GM18511 (cell line): ENCODE results near the gene CACHD1.
A peak's percentile ranks its signal among the peaks of the same experiment; 100 is the strongest.
"Not testable (repeated sequence)": the region's sequence is repeated elsewhere in the genome, so short reads cannot be mapped to it uniquely, and the experiment has no call there.

Experiments used
- ATAC-seq: cut with Tn5 transposase; IDR thresholded peaks from one replicate; pipeline ENCODE4 v1.9.1; 2021; ENCODE audit warnings: mild to moderate bottlenecking, moderate library complexity; ENCODE audit not compliant: unreplicated experiment

Gene CACHD1

DNA sequence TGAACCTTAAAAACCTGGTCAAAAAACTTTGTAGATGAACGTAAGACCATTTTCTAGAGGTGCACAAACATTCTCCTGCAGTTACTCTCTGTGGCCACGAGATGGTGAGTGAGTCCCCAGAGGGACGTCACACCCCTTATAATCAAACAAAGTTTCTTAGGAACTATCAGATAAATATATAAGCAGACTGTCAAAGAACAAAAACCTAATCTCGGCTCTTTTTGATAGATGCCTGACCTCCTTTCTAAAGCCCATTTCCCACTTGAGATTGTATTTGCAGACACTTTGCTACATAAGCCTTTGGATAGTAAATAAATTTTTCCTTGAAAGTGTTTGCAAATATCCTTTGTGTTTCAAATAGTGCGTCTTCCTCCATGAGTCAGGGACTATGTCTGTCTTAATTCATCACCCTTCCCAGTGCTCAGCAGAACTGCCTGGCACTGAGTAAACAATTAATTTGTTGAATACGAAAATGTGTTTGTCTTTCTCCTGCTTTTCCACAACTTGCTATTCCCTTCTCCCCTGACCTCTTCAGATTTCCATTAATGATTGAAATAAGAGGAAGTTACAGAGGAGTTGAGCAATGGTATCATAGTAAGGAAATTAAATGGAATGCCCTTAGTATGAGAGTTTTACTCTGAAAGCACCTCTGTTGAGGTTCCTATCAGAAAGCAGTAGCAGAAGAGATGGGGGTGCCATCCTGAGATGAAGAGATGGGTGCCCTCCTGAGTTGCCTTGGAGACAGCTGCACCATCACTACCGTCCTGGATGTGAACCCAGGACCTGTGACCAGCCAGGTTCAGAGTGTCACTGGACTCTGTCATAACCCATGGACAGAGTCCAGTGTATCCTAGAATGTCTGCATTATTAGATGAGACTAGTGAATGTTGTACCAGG lies 217.1 kb downstream of the CACHD1 start:
- ATAC-seq, result peak; percentile 72

DNA sequence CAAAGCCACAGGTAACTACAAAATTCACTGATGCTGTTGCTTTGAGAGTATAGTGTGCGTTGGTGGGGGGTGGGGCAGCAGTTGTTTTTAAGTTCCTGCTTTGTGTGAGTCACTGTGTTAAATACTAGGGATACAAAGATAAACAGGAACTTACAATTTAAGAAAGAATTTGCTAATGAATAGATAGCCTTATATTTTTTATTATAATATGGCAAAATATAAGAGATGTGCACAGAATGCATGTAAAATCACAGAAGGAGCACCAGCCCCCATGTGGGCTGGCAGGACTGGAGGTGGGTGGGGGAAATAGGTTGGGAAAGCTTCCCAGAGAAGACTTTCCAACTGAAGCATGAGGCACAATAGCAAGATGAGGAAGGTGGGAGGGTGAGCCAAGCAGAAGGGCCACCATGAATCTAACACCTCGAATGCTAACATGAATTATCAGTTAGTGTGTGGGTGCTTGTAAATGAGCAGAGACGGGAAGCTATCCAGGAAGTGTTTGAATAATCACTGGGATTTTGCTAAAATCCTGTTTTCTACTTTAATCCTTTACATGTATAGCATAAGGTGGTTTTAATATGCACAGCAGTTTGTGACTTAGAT lies 217.9 kb downstream of the CACHD1 start:
- ATAC-seq, result no peak

DNA sequence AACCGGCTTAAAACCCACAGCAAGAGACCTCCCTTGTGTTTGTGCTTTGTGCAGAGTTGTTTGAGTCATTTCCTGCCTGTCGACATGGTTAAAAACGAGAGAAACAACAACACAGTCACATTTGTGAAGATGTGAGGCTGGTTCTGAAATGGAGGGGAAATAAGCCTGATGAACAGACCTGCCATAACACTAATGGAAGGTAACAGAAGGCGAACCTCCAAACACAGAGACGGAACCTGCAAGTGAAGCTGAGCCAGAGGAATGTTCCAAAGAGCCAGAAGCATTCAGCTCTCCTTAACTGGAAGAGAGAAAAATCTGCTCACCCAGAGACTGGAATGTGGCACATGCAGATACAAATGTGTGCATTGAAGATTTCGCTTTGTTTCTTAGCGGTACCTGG lies 221.7 kb downstream of the CACHD1 start:
- no peak for ATAC-seq

DNA sequence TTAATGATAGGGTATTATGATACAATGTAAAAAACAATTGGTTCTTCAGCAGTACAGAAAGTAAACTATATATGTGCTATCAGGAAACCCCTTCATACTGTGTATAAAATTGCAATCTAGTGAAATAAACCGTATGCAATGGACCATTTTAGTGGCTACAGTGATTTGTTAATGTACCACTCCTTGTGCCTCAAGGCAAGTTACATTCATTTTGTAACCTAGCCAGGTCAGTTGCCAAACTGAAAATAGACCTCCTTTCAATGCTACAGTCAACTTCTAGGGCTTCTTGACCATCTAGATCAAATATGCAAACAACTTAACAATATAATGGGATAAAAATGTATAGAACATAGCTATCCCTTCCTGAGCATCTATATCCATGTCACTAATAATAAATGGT lies 223.0 kb downstream of the CACHD1 start:
- no peak for ATAC-seq

DNA sequence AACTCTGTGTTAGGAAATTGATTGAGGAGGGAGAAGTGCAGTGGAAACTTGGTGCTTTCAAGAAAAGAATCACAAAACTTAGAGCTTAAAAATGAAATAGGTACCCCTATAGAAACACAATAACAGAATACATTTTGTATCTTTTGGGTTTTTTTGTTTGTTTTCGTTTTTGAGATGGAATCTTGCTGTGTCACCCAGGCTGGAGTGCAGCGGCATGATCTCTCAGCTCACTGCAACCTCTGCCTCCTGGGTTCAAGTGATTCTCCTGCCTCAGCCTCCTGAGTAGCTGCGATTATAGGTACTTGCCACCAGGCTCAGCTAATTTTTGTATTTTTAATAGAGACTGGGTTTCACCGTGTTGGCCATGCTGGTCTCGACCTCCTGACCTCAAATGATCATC lies 223.5 kb downstream of the CACHD1 start:
- ATAC-seq, result no peak

DNA sequence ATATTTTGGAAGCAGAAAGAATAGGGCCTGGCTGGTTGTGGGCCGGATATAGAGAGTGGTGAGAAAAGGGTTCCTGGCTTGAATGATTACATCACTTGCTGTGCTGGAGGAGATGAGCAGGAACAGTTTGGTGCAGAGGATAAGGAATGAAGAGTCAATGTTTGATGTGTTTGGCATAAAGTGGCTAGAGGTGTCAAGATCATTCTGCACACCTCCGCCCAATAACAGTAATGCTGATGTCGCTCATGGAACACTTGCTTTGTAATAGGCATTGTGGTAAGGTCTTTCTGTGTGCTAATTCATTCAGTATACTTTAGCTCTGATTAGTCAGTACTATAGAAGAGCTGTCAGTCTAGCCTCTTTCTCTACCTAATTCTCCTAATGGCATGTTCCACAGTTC lies 226.9 kb downstream of the CACHD1 start:
- no peak for ATAC-seq

DNA sequence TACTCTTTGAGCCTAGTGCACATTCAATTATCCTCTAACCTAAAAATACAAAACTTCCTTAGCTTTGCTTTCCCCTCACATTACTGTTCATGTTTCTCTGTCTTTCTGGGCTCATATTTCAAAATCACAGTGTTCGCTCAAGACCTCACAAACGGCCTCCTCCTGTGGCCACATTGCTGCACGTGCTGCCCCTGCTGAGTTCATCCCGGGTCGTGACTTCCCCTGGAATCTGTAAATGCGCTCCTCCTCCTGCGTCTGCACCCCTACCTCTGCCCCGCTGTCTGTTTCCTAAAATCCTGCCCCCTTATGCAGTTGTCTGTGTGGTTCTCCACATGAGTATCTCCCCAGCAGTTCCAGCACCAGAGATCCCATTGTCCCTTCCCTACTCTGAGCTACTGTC lies 229.4 kb downstream of the CACHD1 start:
- ATAC-seq, result no peak

DNA sequence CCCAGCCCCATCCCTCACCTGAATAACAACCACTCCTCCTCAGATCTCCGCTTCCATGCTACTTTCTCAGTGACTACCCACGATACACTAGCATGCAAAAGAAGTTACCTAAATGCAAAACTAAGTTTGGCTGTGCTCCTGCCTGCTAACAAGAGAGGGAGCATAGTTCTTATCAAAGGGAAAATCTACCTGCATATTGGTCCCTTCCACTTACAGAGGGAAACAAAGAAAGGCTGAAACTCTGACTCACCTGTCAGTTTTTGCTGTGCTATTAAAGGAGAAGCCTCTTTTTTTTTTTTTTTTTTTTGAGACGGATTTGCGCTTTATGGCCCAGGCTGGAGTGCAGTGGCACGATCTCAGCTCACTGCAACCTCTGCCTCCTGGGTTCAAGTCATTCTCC lies 231.1 kb downstream of the CACHD1 start:
- ATAC-seq, result no peak

DNA sequence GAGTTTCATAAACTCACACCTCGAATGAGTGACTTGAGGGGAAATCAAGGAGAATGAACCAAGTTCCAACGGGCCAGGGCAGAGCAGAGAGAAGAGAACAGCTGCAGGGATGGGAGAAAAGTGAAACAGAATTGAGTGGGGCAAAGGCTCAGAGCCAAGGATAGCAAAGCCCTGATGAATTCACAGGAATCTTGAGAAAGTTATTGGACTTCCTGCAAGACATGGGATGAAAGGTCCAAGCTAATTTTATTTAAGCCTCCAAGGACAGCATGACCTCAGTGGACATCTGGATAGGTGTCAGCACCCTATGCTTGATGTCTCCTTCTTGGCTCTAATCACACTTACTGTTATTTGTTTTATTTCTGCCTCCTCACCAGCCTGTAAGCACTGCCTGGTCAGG lies 232.0 kb downstream of the CACHD1 start:
- ATAC-seq, result no peak

DNA sequence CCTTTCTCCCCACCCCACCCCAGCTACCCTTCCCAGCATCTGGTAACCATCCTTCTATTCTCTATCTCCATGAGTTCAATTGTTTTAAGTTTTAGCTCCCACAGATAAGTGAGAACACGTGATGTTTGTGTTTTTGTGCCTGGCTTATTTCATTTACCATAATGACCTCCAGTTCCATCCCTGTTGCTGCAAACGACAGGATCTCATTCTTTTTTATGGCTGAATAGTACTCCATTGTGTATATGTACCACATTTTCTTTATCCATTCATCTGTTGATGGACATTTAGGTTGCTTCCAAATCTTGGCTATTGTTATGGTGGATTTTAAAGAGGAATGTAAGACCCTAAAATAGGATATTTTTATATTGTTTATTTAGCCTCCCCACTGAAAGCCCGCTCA lies 232.7 kb downstream of the CACHD1 start:
- ATAC-seq, result not testable (repeated sequence)

DNA sequence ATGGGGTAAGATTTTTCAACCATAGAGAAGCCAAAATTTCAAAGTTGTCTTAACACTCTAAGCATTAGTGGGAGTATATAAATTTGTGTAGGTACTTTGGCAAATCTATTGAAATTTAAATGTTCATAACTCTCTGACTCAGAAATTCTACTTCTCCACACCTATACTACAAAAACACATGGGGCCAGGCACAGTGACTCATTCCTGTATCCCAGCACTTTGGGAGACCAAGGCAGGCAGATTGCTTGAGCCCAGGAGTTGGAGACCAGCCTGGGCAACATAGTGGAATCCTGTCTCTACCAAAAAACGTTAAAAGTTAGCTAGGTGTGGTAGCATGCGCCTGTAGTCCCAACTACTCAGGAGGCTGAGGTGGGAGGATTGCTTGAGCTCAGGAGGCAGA lies 233.7 kb downstream of the CACHD1 start:
- no peak for ATAC-seq

DNA sequence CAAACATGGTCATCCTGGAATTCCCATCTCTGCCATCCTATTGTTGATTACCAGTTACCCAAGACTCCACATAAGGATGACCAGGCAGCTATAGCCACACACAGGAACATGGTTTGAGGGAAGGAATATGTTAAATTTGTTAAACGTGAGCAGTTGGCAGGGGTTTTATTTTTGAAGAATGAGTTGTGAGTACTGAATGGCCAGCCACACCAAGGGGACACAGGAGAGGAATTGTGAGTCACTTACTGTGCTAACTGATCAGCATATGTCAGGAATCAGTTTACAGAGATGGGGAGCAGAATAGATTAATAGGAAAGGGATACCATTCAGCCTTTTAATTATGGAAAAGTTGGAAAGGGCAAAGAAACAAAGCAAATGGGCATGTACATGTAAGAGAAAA lies 235.7 kb downstream of the CACHD1 start:
- ATAC-seq, result no peak

DNA sequence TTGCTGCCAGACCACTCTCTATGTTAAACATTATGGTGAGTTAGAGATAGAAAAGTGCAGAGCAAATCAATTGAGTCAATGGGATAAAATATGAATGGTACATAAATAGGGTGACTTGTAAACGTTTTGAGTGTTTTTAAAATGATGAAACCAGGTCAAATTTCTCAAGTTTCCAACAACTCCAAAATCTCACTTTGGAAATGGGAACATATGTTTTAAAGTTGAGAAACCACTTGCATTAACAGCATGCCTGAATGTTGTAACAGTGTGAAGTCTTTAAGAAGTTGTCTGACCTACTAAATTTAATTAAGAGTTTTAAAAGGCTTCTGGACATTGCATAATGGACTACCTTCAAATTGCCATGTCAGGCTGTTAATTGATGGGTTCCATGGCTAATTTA lies 241.3 kb downstream of the CACHD1 start:
- no peak for ATAC-seq

DNA sequence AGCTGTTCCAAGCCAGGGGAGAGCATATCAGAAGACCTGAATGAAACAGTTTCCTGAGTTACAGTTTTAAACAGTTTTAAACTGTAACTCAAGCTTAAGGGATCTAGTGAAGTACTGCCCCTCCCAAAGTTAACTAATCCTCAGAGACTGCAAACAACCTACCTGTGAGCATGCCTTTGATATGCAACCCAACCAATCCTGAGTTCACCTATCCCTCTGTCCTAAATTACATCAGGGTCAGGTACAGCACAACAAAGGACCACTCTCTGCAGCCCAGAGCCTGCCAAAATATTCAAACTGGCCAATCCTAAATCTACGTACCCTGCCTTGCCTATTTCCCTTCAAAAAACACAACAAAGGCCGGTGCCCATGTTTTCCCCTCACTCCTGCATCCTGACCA lies 242.1 kb downstream of the CACHD1 start:
- ATAC-seq, result no peak

DNA sequence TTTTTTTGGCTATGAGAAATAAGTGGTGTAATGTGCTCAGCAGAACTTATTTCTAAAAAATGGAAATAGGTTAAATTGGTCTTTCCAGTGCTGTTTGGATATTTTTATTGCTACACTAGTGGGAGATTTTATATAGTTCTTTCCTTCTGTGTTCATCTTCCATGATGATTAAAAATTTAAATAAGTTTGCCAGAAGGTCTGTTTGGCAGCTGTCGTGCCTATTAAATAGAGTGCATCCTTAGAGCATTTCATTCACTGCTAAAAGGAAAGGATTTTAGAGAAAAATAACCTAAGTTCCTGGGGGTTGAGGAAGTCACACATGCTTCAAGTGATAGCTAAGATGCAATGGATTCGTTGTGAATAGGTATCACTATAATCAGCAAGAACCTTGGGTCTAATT lies 245.3 kb downstream of the CACHD1 start:
- ATAC-seq, result no peak

DNA sequence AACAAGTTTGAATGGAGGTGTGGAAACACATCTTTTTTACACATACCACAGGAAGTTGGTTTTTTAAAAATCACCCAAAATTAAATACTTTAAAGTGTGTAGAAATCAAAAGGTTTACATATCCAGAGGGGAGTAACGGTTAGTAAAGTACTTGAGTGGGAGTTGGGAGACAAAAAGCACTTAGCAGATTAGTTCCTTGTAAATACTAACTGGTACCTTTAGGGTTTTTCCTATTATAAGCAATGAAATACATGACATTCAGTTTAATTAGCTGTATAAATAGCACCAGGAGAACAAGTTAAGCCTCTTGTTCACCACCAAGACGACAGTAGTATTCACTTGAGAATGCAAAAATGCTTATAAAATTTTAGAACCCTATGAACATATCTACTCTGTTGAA lies 251.2 kb downstream of the CACHD1 start:
- ATAC-seq, result no peak

DNA sequence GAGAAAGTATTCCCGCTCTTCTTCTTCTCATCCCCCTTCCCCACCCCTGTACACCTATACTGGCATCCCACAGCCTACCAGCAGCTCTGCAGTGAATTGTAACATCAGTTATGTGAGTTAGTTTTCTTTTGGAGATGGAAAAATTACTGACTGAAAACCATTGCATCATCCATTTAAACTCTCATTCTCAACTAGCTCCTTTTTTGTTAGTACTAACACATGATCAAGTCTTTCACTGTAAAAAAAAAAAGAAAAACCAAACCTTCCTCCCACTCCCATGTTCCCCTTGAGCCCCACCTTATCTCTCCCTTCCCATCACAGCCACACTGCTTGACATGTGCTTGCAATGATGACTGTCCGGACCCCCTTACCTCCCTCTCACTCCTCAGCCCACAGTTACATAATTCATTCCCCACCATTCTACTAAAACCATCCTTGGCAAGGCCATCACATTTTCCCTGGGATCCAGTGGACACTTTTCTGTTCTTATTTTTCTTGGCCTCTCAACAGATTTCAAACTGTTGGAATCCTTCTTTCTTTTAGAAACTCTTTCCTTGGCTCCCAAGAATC lies 251.7 kb downstream of the CACHD1 start:
- no peak for ATAC-seq

DNA sequence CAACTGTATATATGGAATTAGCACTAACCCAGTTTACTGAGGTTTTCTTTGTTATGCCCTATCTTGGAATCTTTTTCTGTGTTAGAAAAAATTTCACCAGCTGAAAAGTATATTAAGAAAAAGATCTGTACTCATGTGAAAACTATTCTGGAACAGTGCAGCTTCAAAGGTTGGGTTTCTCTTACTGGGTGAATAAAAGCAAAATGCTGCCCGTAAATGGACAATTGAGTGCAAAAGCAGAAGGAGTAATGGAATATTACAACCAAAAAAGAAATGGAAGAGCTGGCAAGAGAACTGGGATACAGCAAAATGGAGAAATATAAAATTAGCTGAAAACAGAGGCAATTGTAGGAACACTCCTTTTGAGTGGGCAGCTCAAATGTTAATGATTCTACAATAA lies 257.9 kb downstream of the CACHD1 start:
- no peak for ATAC-seq

DNA sequence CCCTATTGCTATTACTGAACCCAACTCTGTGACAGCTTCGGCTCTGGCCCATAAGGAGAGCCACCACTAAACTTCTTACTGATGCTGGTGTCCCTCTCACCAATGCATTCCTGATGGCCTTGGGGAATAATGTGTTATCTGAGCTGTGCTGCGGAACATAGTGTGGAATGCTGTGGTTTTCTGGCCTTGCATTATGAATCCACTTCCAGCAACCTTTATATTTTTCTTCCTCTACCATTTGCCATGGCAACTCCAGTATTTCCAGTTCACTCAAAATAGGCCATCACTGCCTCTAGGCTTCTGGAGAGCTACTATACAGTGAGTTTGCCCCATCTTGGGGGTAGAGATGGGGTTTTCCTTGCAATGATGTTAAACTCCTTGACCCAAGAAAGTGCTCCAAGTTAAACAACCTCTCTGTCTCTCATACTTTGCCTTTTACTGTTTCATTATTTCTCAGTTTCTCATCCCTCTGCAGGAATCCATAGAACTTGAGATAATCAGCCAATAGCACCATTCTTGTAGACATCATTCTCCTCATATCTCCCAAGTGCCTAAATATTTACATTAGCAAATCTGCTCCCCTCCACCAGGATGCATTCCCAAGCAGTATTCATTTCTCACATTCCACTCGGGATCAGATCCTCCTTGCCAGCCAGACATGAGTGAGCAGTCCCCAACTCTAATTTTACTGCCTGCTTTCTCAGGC lies 263.8 kb downstream of the CACHD1 start:
- no peak for ATAC-seq

DNA sequence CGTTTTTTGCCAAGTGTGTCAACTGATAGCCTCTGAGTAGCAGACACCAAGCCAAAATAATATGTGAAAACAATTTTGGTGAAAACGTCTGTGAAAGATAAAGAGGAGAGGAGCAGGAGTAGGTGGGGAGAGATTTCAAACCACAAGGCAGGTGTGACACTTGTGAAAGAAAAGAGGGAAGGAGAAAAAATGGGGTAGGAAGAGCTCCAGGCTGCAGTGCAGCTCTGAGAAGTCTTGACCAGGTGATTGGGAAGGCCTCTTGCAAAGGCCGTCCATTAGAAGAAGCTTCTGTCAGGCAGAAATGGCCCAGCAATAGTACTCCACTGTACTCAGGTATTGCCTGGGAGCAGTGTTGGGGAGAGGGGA lies 264.3 kb downstream of the CACHD1 start:
- no peak for ATAC-seq

DNA sequence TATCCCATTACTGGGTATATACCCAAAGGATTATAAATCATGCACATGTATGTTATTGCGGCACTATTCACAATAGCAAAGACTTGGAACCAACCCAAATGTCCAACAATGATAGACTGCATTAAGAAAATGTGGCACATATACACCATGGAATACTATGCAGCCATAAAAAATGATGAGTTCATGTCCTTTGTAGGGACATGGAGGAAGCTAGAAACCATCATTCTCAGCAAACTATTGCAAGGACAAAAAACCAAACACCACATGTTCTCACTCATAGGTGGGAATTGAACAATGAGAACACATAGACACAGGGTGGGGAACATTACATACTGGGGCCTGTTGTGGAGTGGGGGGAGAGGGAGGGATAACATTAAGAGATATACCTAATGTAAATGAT lies 270.8 kb downstream of the CACHD1 start:
- ATAC-seq, result not testable (repeated sequence)
